BLaER1 treated with 17β-estradiol and CSF1 and Interleukin-3, amounts not matched to agents 10 nM and 100 nM (cell line): ENCODE measurements around the gene FNDC4.
"Not testable (repeated sequence)": the region's sequence is repeated elsewhere in the genome, so short reads cannot be mapped to it uniquely, and the experiment has no call there.

Source experiments
- H3K27ac ChIP-seq, 11 experiments: shearing (Covaris generic); formaldehyde crosslinking; 2 replicates each; pipeline ENCODE4 v1.8.1; 2022
- H3K27me3 ChIP-seq, 11 experiments: shearing (Covaris generic); formaldehyde crosslinking; 2 replicates each; pipeline ENCODE4 v1.8.1; 2022
- H3K36me3 ChIP-seq, 11 experiments: shearing (Covaris generic); formaldehyde crosslinking; 2 replicates each; pipeline ENCODE4 v1.8.1; 2022
- H3K4me1 ChIP-seq, 10 experiments: shearing (Covaris generic); formaldehyde crosslinking; 2 replicates each; pipeline ENCODE4 v1.8.1; 2022
- H3K4me2 ChIP-seq, 11 experiments: shearing (Covaris generic); formaldehyde crosslinking; 2 replicates each; pipeline ENCODE4 v1.8.1; 2022
- H3K4me3 ChIP-seq, 10 experiments: shearing (Covaris generic); formaldehyde crosslinking; 2 replicates each; pipeline ENCODE4 v1.8.1; 2022
- H3K9ac ChIP-seq, 11 experiments: shearing (Covaris generic); formaldehyde crosslinking; 2 replicates each; pipeline ENCODE4 v1.8.1; 2022
- H3K9me3 ChIP-seq, 11 experiments: shearing (Covaris generic); formaldehyde crosslinking; replicated peaks in 1 of 11; 2 replicates each; pipeline ENCODE4 v1.8.1; 2022
- H4K20me1 ChIP-seq, 11 experiments: shearing (Covaris generic); formaldehyde crosslinking; 2 replicates each; pipeline ENCODE4 v1.8.1; 2022
- Cebpa-rat ChIP-seq, 11 experiments: shearing (Covaris generic); IDR thresholded peaks; 2 replicates each; pipeline ENCODE4 v1.8.1; 2022

Gene FNDC4

DNA sequence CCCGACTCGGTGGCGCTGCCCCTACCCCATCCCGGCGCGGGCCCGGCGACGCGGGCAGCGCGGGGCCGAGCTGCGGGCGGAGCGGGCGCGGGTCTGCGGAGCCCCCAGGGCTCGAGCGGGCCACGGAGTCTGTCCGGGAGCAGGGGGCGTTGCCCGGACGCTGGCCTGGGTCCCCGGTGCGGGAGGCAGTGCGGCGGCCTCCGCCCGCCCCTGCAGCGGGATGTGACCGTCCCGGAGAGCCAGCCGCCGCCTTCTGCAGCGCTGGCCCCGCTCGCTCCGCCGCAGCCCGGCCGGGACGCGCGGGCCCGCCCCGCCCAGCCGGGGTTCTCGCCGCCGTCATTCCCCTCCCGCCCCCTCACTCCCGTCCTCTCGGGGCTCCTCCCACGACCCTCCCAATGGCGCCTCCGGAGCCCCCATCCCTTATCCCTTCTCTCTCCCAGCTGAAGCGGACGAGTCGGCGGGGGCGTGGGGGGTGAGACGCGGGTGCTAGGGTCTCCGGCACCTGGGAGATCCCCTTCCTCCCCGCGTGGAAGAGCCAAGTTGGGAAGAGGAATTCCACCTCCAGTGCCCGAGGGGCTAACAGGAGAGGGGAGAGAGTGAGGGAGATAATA is at the start of gene FNDC4:
TSS of gene FNDC4 (minus strand) at position 257 of the 611 bp plus-strand sequence. CDS start 521 bp downstream, outside the sequence.
- Histone ChIP-seq H3K9ac (no peak within 1 kb of the TSS), H3K27me3 (peaks cover 21 to 42% (median 34%) of the 10 kb centered on the region in 11 experiments), H3K36me3 (no peaks in the 10 kb centered on the region), H3K4me2 (no peak within 1 kb of the TSS), H3K4me1 (peaks cover 0 to 3% (median 2%) of the 10 kb centered on the region in 10 experiments; a peak in 5 of 20 replicates), H3K27ac (no peak within 1 kb of the TSS), H4K20me1 (no peaks in the 10 kb centered on the region), H3K9me3 (peaks cover 0 to 8% (median 0%) of the 10 kb centered on the region in 11 experiments; a peak in 3 of 22 replicates), H3K4me3 (no peak within 1 kb of the TSS)
- TF ChIP-seq Cebpa-rat (IDR thresholded peaks at IDR 0.05): no peak

GRCh38 chr2:27544143-27544821 is 49.3 kb upstream of the FNDC4 start:
- H3K27me3 ChIP-seq: no peaks in the 10 kb centered on the region
- peaks cover 5 to 19% (median 11%) of the 10 kb centered on the region in 11 experiments; a peak in 12 of 22 replicates for H3K9me3 ChIP-seq
- no peak overlapping the region for H3K9ac ChIP-seq
- no peaks in the 10 kb centered on the region for H3K36me3 ChIP-seq
- H3K4me3 ChIP-seq: no peak overlapping the region
- no peak overlapping the region for H3K4me2 ChIP-seq
- H3K27ac ChIP-seq: no peak overlapping the region
- H3K4me1 ChIP-seq: no peaks in the 10 kb centered on the region
- H4K20me1 ChIP-seq: no peaks in the 10 kb centered on the region
- no peak for TF ChIP-seq Cebpa-rat (IDR thresholded peaks at IDR 0.05)

DNA sequence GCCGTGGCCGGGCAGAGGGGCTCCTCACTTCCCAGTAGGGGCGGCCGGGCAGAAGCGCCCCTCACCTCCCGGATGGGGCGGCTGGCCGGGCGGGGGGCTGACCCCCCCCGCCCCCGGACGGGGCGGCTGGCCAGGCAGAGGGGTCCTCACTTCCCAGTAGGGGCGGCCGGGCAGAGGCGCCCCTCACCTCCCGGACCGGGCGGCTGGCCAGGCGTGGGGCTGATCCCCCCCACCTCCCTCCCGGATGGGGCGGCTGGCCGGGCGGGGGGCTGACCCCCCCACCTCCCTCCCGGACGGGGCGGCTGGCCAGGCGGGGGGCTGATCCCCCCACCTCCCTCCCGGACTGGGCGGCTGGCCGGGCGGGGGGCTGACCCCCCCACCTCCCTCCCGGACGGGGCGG is 44.6 kb upstream of the FNDC4 start:
- not testable (repeated sequence) for H3K4me1 ChIP-seq, H3K9me3 ChIP-seq, H3K27ac ChIP-seq, H4K20me1 ChIP-seq, H3K9ac ChIP-seq, H3K4me3 ChIP-seq, H3K36me3 ChIP-seq, H3K4me2 ChIP-seq, H3K27me3 ChIP-seq

- H3K36me3 ChIP-seq, H3K9ac ChIP-seq, H3K9me3 ChIP-seq, H3K27ac ChIP-seq, H3K4me3 ChIP-seq, H3K27me3 ChIP-seq, H4K20me1 ChIP-seq, H3K4me1 ChIP-seq, H3K4me2 ChIP-seq: not testable (repeated sequence)
These were observed 43.9 kb upstream of the FNDC4 start for GRCh38 chr2:27538839-27539450.

- Histone ChIP-seq H3K4me2 (no peak overlapping the region), H3K27ac (no peak overlapping the region), H4K20me1 (no peaks in the 10 kb centered on the region), H3K27me3 (no peaks in the 10 kb centered on the region), H3K4me1 (no peaks in the 10 kb centered on the region), H3K9ac (no peak overlapping the region), H3K4me3 (no peak overlapping the region), H3K36me3 (no peaks in the 10 kb centered on the region), H3K9me3 (peaks cover 0 to 9% (median 5%) of the 10 kb centered on the region in 11 experiments; a peak in 5 of 22 replicates)
- TF ChIP-seq Cebpa-rat (IDR thresholded peaks at IDR 0.05): no peak
These were observed 42.3 kb upstream of the FNDC4 start for GRCh38 chr2:27537287-27537686.

- H4K20me1 ChIP-seq: no peaks in the 10 kb centered on the region
- H3K4me3 ChIP-seq: no peak overlapping the region
- H3K27ac ChIP-seq: no peak overlapping the region
- H3K4me1 ChIP-seq: no peaks in the 10 kb centered on the region
- no peaks in the 10 kb centered on the region for H3K36me3 ChIP-seq
- no peak overlapping the region for H3K9ac ChIP-seq
- no peak overlapping the region for H3K4me2 ChIP-seq
- 0 out of 22 replicates have a peak, but pooled peaks cover 0 to 3% (median 0%) of the 10 kb centered on the region in 11 experiments for H3K9me3 ChIP-seq
- TF ChIP-seq Cebpa-rat (IDR thresholded peaks at IDR 0.05): no peak
- H3K27me3 ChIP-seq: no peaks in the 10 kb centered on the region
These were observed 37.0 kb upstream of the FNDC4 start for GRCh38 chr2:27531983-27532382.

GRCh38 chr2:27527182-27527581 is 32.2 kb upstream of the FNDC4 start:
- H3K9me3 ChIP-seq: 0 out of 22 replicates have a peak, but pooled peaks cover 0 to 3% (median 0%) of the 10 kb centered on the region in 11 experiments
- H3K4me3 ChIP-seq: no peak overlapping the region

GRCh38 chr2:27522400-27522945 is 27.5 kb upstream of the FNDC4 start:
- Histone ChIP-seq H3K27me3 (no peaks in the 10 kb centered on the region), H3K36me3 (no peaks in the 10 kb centered on the region), H3K4me2 (no peak overlapping the region), H3K4me3 (no peak overlapping the region), H3K4me1 (no peaks in the 10 kb centered on the region), H3K27ac (no peak overlapping the region), H4K20me1 (no peaks in the 10 kb centered on the region), H3K9ac (no peak overlapping the region), H3K9me3 (no peaks in the 10 kb centered on the region)
- TF ChIP-seq Cebpa-rat (IDR thresholded peaks at IDR 0.05): no peak

More at GRCh38 chr2:27527182-27527581, 32.2 kb upstream of the FNDC4 start:
- Histone ChIP-seq H3K27me3 (no peaks in the 10 kb centered on the region), H4K20me1 (no peaks in the 10 kb centered on the region), H3K9ac (no peak overlapping the region), H3K4me1 (no peaks in the 10 kb centered on the region), H3K36me3 (no peaks in the 10 kb centered on the region), H3K27ac (no peak overlapping the region), H3K4me2 (no peak overlapping the region)
- no peak for TF ChIP-seq Cebpa-rat (IDR thresholded peaks at IDR 0.05)

- Histone ChIP-seq H3K27me3 (no peaks in the 10 kb centered on the region), H3K9me3 (no peaks in the 10 kb centered on the region), H3K4me1 (no peaks in the 10 kb centered on the region), H3K4me3 (no peak overlapping the region), H3K36me3 (no peaks in the 10 kb centered on the region), H3K27ac (no peak overlapping the region), H3K4me2 (no peak overlapping the region), H3K9ac (no peak overlapping the region), H4K20me1 (no peaks in the 10 kb centered on the region)
- no peak for TF ChIP-seq Cebpa-rat (IDR thresholded peaks at IDR 0.05)
These were observed 25.3 kb upstream of the FNDC4 start for GRCh38 chr2:27520316-27520715.
